HPDE6-E6E7 (cell line): ENCODE results near the gene RNF112.
A peak's percentile ranks its signal among the peaks of the same experiment; 100 is the strongest.
"Not testable (repeated sequence)": the region's sequence is repeated elsewhere in the genome, so short reads cannot be mapped to it uniquely, and the experiment has no call there.

Source experiments
- DNase-seq: peaks from one replicate; pipeline ENCODE4 v3.0.0; 2011; ENCODE audit warnings: missing footprints; ENCODE audit errors: extremely low spot score

RNF112 gene

GRCh38 chr17:19447085-19447583 lies 36.1 kb downstream of the RNF112 start:
- DNase-seq: peak; percentile 59

- DNase-seq: peak; percentile 34
Measured at GRCh38 chr17:19448341-19449268, 37.6 kb downstream of the RNF112 start.

DNA sequence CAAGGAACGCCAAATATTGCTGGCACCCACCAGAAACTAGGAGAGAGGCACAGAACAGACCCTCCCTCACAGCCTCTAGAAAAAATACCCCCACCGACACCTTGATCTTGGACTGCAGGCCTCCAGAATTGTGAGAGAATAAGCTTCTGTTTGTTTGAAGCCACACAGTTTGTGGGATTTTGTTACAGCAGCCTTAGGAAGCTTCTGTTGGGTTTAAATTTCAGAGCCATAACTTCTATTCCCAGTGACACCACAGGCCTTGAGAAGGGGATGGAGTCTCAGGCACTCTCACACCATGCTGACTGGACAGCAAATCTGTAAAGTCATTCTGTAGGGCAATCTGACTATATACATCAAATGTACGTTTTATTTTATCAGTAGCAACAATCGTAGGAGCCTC lies 38.6 kb downstream of the RNF112 start:
- DNase-seq: no peak

GRCh38 chr17:19453296-19453695 lies 42.3 kb downstream of the RNF112 start:
- no peak for DNase-seq

DNA sequence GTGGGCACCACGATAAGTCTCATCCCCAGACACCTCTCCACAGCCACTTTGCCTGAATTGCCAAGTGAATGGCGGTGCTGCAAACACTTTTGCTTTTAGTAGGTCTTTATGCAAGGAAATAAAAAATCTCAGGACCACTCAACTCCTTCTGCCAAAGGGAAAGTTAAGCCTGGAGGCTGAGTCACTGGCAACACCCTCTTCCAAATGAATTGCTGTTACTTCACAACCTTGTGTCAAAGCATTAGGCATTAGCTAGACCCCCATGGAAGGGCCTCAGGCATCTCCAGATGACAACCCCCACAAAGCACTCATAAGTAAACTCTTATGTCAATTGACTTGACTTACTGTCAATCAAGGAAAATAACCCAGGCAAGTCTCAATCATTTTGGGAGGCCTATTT lies 43.0 kb downstream of the RNF112 start:
- DNase-seq: no peak

DNA sequence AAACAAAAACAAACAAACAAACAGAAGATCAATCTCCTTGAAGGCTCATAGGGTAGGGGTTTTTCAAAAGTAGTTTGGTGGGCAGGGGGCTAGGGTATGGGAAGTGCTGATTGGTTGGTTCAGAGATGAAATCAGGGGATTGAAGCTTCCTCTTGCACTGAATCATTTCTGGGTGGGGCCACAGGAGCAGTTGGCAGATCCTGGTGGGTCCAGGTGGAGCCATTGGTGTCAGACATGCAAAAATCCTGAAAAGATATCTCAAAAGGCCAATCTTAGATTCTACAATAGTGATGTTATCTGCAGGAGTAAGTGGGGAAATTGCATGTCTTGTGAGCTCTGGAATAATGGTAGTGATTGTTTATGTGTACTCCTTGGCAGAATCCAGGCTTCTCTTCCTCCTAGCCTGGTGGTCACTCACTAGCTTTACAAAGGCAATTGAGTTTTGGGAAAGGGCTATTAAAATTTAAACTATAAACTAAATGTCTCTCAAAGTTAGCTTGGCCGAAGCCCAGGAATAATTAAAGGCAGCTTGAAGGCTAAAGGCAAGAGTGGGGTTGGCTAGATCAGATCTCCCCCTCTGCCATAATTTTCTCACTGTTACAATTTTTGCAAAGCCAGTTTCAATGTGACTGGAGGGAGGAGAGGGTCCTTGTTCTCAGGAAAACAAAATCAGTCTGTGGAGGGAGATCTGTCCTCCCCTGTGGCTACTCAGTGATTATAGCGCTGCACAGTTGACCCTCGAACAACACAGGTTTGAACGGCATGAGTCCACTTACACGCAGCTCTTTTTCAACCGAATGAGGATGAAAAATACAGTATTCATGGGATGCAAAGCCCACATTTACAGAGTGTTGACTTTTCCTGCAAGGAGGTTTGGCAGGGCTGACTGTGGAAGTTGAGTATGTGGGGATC lies 45.2 kb downstream of the RNF112 start:
- no peak for DNase-seq

DNA sequence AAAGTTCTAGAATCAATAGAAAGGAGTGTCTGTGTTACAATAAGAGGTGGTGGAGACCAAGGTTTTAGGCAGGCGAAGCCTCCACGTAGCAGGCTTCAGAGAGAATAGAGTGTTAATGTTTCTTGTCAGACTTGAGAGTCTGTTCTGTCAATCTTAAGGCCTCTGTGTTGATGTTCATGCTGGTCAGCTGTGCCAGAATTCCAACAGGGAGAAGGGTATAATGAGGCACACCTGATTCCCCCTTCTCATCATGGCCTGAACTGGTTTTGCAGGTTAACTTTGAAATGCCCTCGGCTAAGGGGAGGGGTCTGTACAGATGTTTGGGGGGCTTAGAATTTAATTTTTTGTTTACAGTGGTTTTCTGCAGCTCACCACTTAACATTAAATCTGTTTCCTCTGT lies 46.0 kb downstream of the RNF112 start:
- no peak for DNase-seq

- DNase-seq: no peak
Measured at GRCh38 chr17:19457830-19458271, 46.8 kb downstream of the RNF112 start.

- not testable (repeated sequence) for DNase-seq
Measured at GRCh38 chr17:19458481-19458880, 47.4 kb downstream of the RNF112 start.

- not testable (repeated sequence) for DNase-seq
Measured at GRCh38 chr17:19459018-19459655, 48.1 kb downstream of the RNF112 start.

- no peak for DNase-seq
Measured at GRCh38 chr17:19460700-19461099, 49.7 kb downstream of the RNF112 start.

DNA sequence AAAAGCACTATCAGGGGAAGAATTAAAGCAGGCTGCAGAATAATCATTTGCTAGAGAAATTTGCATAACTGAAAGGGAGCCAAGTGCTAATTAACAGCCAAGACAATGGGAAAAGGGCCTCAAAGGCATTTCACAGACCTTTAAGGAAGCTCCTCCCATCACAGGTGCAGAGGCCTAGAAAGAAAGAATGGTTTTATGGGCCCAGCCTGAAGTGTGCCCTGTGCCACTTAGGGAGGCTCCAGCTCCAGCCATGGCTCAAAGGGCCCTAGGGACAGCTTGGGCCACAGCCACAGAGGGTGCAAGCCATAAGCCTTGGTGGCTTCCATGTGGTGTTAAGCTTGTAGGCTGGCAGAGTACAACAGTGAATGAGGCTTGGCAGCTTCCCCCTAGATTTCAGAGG lies 50.1 kb downstream of the RNF112 start:
- DNase-seq: no peak

DNA sequence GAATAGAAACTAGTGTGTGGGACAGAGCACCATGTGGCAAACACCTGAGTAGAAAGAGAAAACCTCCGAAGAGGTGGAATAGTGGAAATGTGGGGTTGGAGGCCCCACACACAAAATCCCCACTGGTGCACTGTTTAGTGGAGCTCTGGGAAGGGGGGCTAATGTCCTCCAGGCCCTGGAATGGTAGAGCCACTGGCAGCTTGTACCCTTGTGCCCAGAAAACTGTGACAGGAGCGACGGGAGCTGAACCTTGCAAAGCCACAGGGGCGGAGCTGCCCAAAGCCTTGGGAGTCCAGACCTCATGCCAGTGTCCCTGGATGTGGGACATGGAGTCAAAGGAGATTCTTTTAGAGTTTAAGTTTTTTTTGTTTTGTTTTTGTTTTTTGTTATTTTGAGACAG lies 50.6 kb downstream of the RNF112 start:
- DNase-seq: no peak

- not testable (repeated sequence) for DNase-seq
Measured at GRCh38 chr17:19462456-19463035, 51.5 kb downstream of the RNF112 start.

GRCh38 chr17:19464031-19465026 lies 53.3 kb downstream of the RNF112 start:
- no peak for DNase-seq
